Hepatocyte (in vitro differentiated cells): ENCODE measurements around the gene PDIA5. TPM values are rescaled to one million over a fixed set of nuclear protein-coding genes. Genes with fewer than 3 reads are reported as not detected.
A peak's percentile ranks its signal among the peaks of the same experiment; 100 is the strongest.

Source experiments
- DNase-seq: peaks from one replicate; pipeline ENCODE4 v3.0.0-alpha.2; 2016; ENCODE audit warnings: low spot score
- H2AFZ ChIP-seq: fragments of 200-600 bp; sonication (generic); 2 replicates; pipeline ENCODE4 v1.6.0; 2016; ENCODE audit warnings: antibody characterized with exemption, mild to moderate bottlenecking
- H3K27ac ChIP-seq: fragments of 200-600 bp; sonication (generic); 2 replicates; pipeline ENCODE4 v1.5.1; 2016; ENCODE audit warnings: mild to moderate bottlenecking
- H3K27me3 ChIP-seq: fragments of 200-600 bp; sonication (generic); 2 replicates; pipeline ENCODE4 v1.6.1; 2016
- H3K36me3 ChIP-seq: fragments of 200-600 bp; sonication (generic); replicated peaks from 2 replicates; pipeline ENCODE4 v1.5.1; 2016; ENCODE audit warnings: low read depth; ENCODE audit not compliant: insufficient read depth
- H3K4me1 ChIP-seq: fragments of 200-600 bp; sonication (generic); 2 replicates; pipeline ENCODE4 v1.5.1; 2016; ENCODE audit warnings: mild to moderate bottlenecking, moderate library complexity; ENCODE audit not compliant: insufficient read depth
- H3K4me2 ChIP-seq: fragments of 200-600 bp; sonication (generic); 2 replicates; pipeline ENCODE4 v1.6.0; 2016
- H3K4me3 ChIP-seq: fragments of 200-600 bp; sonication (generic); 2 replicates; pipeline ENCODE4 v1.5.1; 2016; ENCODE audit warnings: mild to moderate bottlenecking
- H3K79me2 ChIP-seq: fragments of 200-600 bp; sonication (generic); 2 replicates; pipeline ENCODE4 v1.6.0; 2017; ENCODE audit warnings: mild to moderate bottlenecking
- H3K9me2 ChIP-seq: fragments of 200-600 bp; sonication (generic); replicated peaks from 2 replicates; pipeline ENCODE4 v1.6.0; 2017; ENCODE audit warnings: mild to moderate bottlenecking; ENCODE audit not compliant: insufficient read depth
- H3K9me3 ChIP-seq: fragments of 200-600 bp; sonication (generic); 2 replicates; pipeline ENCODE4 v1.5.1; 2016; ENCODE audit warnings: low read depth, mild to moderate bottlenecking
- H4K20me1 ChIP-seq: fragments of 200-600 bp; sonication (generic); 2 replicates; pipeline ENCODE4 v1.6.0; 2016; ENCODE audit warnings: mild to moderate bottlenecking; ENCODE audit not compliant: insufficient read depth, poor library complexity, severe bottlenecking
- EZH2 ChIP-seq: fragments of 200-600 bp; sonication (generic); IDR thresholded peaks from 2 replicates; pipeline ENCODE4 v1.6.1; 2016; ENCODE audit warnings: antibody characterized with exemption, mild to moderate bottlenecking, borderline replicate concordance
- EZH2phosphoT487 ChIP-seq: fragments of 200-600 bp; sonication (generic); IDR thresholded peaks from one replicate; pipeline ENCODE4 v1.6.1; 2018; ENCODE audit warnings: antibody characterized with exemption, mild to moderate bottlenecking, low read depth, moderate library complexity; ENCODE audit not compliant: unreplicated experiment, severe bottlenecking
- WGBS: methylation state at CpG from one replicate; pipeline ENCODE4 v1.1.6; 2016; ENCODE audit warnings: low lambda C conversion rate; ENCODE audit errors: missing lambda C conversion rate; 5-methylcytosine and 5-hydroxymethylcytosine counted together
- polyA plus RNA-seq: library from polyadenylated mRNA; unstranded; fragments of >200 nt; fragmentation: Nextera tagmentation; extraction: Ambion mirVana; gene quantifications from 2 replicates; pipeline ENCODE4 v1.2.1, GENCODE V29; 2016
- total RNA-seq: library from RNA; depleted of rRNA; stranded (reverse); fragments of >200 nt; gene quantifications from 2 replicates; pipeline ENCODE4 v1.2.3, GENCODE V29; 2014
- TF ChIP-seq, protein P1 (sequence below): fragments of 200-600 bp; sonication (generic); IDR thresholded peaks from 2 replicates; pipeline ENCODE4 v1.5.1; 2016; ENCODE audit warnings: antibody characterized with exemption, mild to moderate bottlenecking; ENCODE audit not compliant: poor library complexity

The PDIA5 gene
- total and polyA plus RNA-seq, 2 experiments from 2014 or later, result 71.8 to 97.3 TPM

DNA sequence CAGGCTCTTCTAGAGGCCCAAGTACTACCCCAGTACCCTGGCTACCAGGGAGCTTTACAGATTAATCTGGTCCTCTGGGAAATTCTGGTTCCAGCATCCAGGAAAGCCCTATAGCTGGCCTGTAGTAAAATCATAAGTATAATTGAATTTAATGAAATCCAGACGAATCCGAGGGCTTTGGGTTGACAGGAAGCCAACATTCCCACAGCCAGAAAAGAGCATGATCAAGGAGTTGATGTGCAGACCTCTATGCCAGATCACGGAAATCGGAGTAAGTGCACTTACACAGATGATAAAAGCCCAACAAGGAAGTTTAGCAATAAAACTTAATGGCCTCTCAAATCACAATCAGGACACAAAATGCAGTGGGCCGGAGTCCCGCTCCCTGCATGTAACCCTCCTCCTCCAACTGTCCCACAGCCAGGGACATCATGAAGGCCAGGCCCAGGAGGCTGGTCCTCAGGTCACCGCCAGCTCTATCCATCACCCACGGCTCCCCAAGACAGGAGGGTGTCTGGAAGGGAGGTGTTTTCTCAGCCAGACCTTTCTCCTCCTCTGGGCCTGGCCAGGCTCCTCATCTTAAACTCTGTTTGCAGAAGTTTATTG lies 72.1 kb downstream of the PDIA5 start:
- Histone ChIP-seq H3K9me3 (no peaks in the 10 kb centered on the region), H3K4me2 (no peak overlapping the region), H3K36me3 (no peaks in the 10 kb centered on the region), H3K4me3 (no peak overlapping the region), H4K20me1 (no peaks in the 10 kb centered on the region), H3K4me1 (peaks cover 12% of the 10 kb centered on the region), H3K9me2 (no peaks in the 10 kb centered on the region), H2AFZ (no peak overlapping the region), H3K27ac (peak overlapping the region; percentile 65), H3K79me2 (no peaks in the 10 kb centered on the region), H3K27me3 (no peaks in the 10 kb centered on the region)
- DNase-seq, result peak; percentile 71
- WGBS, result 50% methylated on average over 8 of the region's 8 CpGs
- TF ChIP-seq, protein P1, sequence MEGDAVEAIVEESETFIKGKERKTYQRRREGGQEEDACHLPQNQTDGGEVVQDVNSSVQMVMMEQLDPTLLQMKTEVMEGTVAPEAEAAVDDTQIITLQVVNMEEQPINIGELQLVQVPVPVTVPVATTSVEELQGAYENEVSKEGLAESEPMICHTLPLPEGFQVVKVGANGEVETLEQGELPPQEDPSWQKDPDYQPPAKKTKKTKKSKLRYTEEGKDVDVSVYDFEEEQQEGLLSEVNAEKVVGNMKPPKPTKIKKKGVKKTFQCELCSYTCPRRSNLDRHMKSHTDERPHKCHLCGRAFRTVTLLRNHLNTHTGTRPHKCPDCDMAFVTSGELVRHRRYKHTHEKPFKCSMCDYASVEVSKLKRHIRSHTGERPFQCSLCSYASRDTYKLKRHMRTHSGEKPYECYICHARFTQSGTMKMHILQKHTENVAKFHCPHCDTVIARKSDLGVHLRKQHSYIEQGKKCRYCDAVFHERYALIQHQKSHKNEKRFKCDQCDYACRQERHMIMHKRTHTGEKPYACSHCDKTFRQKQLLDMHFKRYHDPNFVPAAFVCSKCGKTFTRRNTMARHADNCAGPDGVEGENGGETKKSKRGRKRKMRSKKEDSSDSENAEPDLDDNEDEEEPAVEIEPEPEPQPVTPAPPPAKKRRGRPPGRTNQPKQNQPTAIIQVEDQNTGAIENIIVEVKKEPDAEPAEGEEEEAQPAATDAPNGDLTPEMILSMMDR, result no peak
- peak; percentile 41 for TF ChIP-seq EZH2phosphoT487
- TF ChIP-seq EZH2, result no peak

DNA sequence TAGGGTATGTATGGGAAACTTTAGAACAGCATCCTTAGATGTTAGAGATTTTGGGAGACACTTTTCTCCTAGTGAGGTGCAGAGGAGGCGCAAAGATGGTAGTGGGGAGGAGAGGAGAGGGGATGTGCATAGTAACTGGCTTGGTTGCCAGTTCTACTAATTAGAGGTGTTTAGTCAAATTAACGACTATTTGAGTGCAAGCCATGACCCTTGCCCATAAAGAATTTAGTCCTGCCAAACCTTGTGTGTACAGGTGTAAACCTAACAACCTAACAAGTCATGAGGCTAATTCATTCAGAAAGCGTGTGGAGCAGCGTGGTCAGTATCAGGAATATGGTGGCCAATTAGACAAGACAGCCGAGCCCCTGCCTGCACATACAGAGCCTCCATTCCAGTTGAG lies 72.7 kb downstream of the PDIA5 start:
- no peaks in the 10 kb centered on the region for H3K9me2 ChIP-seq
- no peaks in the 10 kb centered on the region for H3K79me2 ChIP-seq
- H3K4me3 ChIP-seq, result no peak overlapping the region
- no peak for DNase-seq
- H3K9me3 ChIP-seq, result no peaks in the 10 kb centered on the region
- WGBS, result 74% methylated on average over 5 of the region's 5 CpGs
- peaks cover 12% of the 10 kb centered on the region for H3K4me1 ChIP-seq
- H3K27ac ChIP-seq, result peak overlapping the region; percentile 65
- H2AFZ ChIP-seq, result no peak overlapping the region
- TF ChIP-seq, protein P1, result no peak
- TF ChIP-seq EZH2phosphoT487 (no peak), EZH2 (no peak)
- no peaks in the 10 kb centered on the region for H3K36me3 ChIP-seq
- no peaks in the 10 kb centered on the region for H4K20me1 ChIP-seq
- no peak overlapping the region for H3K4me2 ChIP-seq
- no peaks in the 10 kb centered on the region for H3K27me3 ChIP-seq

DNA sequence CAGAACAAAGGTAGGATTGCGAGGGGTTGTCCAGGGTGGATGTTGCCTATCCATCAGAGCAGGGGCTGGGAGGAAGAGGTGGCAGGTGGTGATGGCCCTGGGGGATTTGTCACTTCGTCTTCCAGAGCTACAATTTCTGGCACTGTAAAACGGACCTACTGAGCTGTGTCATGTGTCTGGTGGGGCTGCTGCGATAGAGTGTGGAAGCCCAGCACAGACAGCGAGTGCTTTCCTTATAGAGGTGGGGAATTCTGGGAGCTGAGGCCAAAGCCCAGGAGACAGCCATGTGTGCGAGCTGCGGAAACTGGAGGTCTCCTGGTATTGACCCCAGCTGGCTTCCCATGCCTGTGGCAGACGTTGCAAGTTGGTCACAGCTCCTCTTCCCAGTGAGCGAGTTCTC lies 73.7 kb downstream of the PDIA5 start:
- no peaks in the 10 kb centered on the region for H4K20me1 ChIP-seq
- 89% methylated on average over 9 of the region's 9 CpGs for WGBS
- DNase-seq, result no peak

More for the DNA sequence above, 73.7 kb downstream of the PDIA5 start:
- no peak overlapping the region for H3K4me2 ChIP-seq
- no peak for TF ChIP-seq EZH2
- TF ChIP-seq, protein P1, result no peak
- TF ChIP-seq EZH2phosphoT487, result no peak
- no peaks in the 10 kb centered on the region for H3K9me3 ChIP-seq
- peaks cover 12% of the 10 kb centered on the region for H3K4me1 ChIP-seq
- H3K36me3 ChIP-seq, result no peaks in the 10 kb centered on the region
- no peak overlapping the region for H3K4me3 ChIP-seq
- no peaks in the 10 kb centered on the region for H3K79me2 ChIP-seq
- no peak overlapping the region for H3K27ac ChIP-seq
- no peak overlapping the region for H2AFZ ChIP-seq
- H3K9me2 ChIP-seq, result no peaks in the 10 kb centered on the region
- no peaks in the 10 kb centered on the region for H3K27me3 ChIP-seq
